Measurements from ENCODE around the gene IL18. TPM values are rescaled to one million over a fixed set of nuclear protein-coding genes. Genes with fewer than 3 reads are reported as not detected.

Gene IL18
- total and polyA plus RNA-seq, 2 donors from 2014 or later: 25.2 to 37.4 TPM

GRCh38 chr11:112174789-112175598 is 11.1 kb upstream of the IL18 start, which contains the start of gene BCO2:
Gene BCO2, plus strand, starts transcription at chr11:112175512. Its CDS starts 90 bp downstream, at chr11:112175602.
- Histone ChIP-seq H3K4me1 (ENCODE audit: control insufficient read depth in 2 of 3, insufficient read depth in 2 of 3, low read depth in 1 of 3, low read length in 3 of 3) (peaks cover 0 to 5% (median 0%) of the 10 kb centered on the region in 3 donors), H3K9me3 (ENCODE audit: control insufficient read depth in 2 of 3, insufficient read depth in 1 of 3, low read length in 3 of 3) (no peaks in the 10 kb centered on the region), H3K36me3 (ENCODE audit: control insufficient read depth in 2 of 3, insufficient read depth in 3 of 3, low read length in 3 of 3) (no peaks in the 10 kb centered on the region), H3K27ac (ENCODE audit: low read depth in 2 of 2, low read length in 2 of 2) (no peak within 1 kb of the TSS), H3K4me3 (ENCODE audit: low read length in 3 of 3) (peak within 1 kb of the TSS; percentile 41 to 49 (median 47)), H3K27me3 (ENCODE audit: control insufficient read depth, insufficient read depth, low read length) (no peaks in the 10 kb centered on the region), H3K9ac (ENCODE audit: low read length in 3 of 3) (peak within 1 kb of the TSS in 1 of 3 donors; percentile 24)
- DNase-seq (peak; percentile 80 to 94 (median 89)), FAIRE-seq (peak; percentile 55)
- peak; percentile 70 for TF ChIP-seq CTCF (IDR thresholded peaks at IDR 0.05; ENCODE audit: borderline replicate concordance, extremely low read depth, insufficient read depth)
- intact Hi-C loops (cut with DNase I): no loop called here

- Histone ChIP-seq H3K9ac (ENCODE audit: low read length in 3 of 3) (no peak overlapping the region), H3K27ac (ENCODE audit: low read depth in 2 of 2, low read length in 2 of 2) (no peak overlapping the region), H3K27me3 (ENCODE audit: control insufficient read depth, insufficient read depth, low read length) (no peaks in the 10 kb centered on the region), H3K9me3 (ENCODE audit: control insufficient read depth in 2 of 3, insufficient read depth in 1 of 3, low read length in 3 of 3) (no peaks in the 10 kb centered on the region), H3K36me3 (ENCODE audit: control insufficient read depth in 2 of 3, insufficient read depth in 3 of 3, low read length in 3 of 3) (no peaks in the 10 kb centered on the region), H3K4me3 (ENCODE audit: low read length in 3 of 3) (no peak overlapping the region), H3K4me1 (ENCODE audit: control insufficient read depth in 2 of 3, insufficient read depth in 2 of 3, low read depth in 1 of 3, low read length in 3 of 3) (peaks cover 0 to 5% (median 0%) of the 10 kb centered on the region in 3 donors)
- TF ChIP-seq CTCF (IDR thresholded peaks at IDR 0.05; ENCODE audit: borderline replicate concordance, extremely low read depth, insufficient read depth): no peak
- intact Hi-C loops (cut with DNase I): no loop called here
- DNase-seq (no peak), FAIRE-seq (no peak)
Observed at GRCh38 chr11:112173152-112173551, 9.3 kb upstream of the IL18 start.

- TF ChIP-seq CTCF (IDR thresholded peaks at IDR 0.05; ENCODE audit: borderline replicate concordance, extremely low read depth, insufficient read depth): no peak
- FAIRE-seq (no peak), DNase-seq (no peak)
- no peak overlapping the region for H3K4me3 ChIP-seq (ENCODE audit: low read length in 3 of 3)
- H3K9me3 ChIP-seq (ENCODE audit: control insufficient read depth in 2 of 3, insufficient read depth in 1 of 3, low read length in 3 of 3): no peaks in the 10 kb centered on the region
- H3K4me1 ChIP-seq (ENCODE audit: control insufficient read depth in 2 of 3, insufficient read depth in 2 of 3, low read depth in 1 of 3, low read length in 3 of 3): peaks cover 0 to 5% (median 0%) of the 10 kb centered on the region in 3 donors
- no peaks in the 10 kb centered on the region for H3K36me3 ChIP-seq (ENCODE audit: control insufficient read depth in 2 of 3, insufficient read depth in 3 of 3, low read length in 3 of 3)
- no peak overlapping the region for H3K27ac ChIP-seq (ENCODE audit: low read depth in 2 of 2, low read length in 2 of 2)
- intact Hi-C loops (cut with DNase I): no loop called here
- H3K27me3 ChIP-seq (ENCODE audit: control insufficient read depth, insufficient read depth, low read length): no peaks in the 10 kb centered on the region
- no peak overlapping the region for H3K9ac ChIP-seq (ENCODE audit: low read length in 3 of 3)
Observed at GRCh38 chr11:112172362-112172994, 8.6 kb upstream of the IL18 start.
